Endothelial cell of umbilical vein (primary cell): ENCODE measurements around the gene KIF22. TPM values are rescaled to one million over a fixed set of nuclear protein-coding genes. Genes with fewer than 3 reads are reported as not detected.
"Not testable (repeated sequence)": the region's sequence is repeated elsewhere in the genome, so short reads cannot be mapped to it uniquely, and the experiment has no call there.

ENCODE experiments used
- BruUV-seq: library from RNA; stranded (reverse); fragments of 400-500 nt; replicated peaks from 2 replicates; lab custom pipeline; 2021; lab: Mats Ljungman, UMichigan
- CTCF ChIA-PET: fragments of 300-600, 350-600 bp; sonication (Branson Sonifier 250); formaldehyde crosslinking; loops from one replicate; lab custom pipeline; 2021; ENCODE audit warnings: antibody characterized with exemption, inconsistent platforms; lab: Charles Lee
- POLR2A ChIA-PET: fragments of 300-600, 350-600 bp; sonication (Branson Sonifier 250); formaldehyde crosslinking; loops from one replicate; lab custom pipeline; 2021; ENCODE audit warnings: antibody characterized with exemption, inconsistent platforms; lab: Charles Lee
- DNase-seq: peaks from one replicate; pipeline ENCODE4 v3.0.0-alpha.2; 2011; ENCODE audit warnings: low read depth, low spot score
- FAIRE-seq: peaks from 2 replicates; lab custom pipeline; 2011; peaks lifted over from hg19 to GRCh38; lab: Jason Lieb, UNC
- H2AFZ ChIP-seq: 2 replicates; pipeline ENCODE4 v1.6.0; 2012; ENCODE audit warnings: low read depth, low read length, control low read depth, inconsistent platforms
- H3K27ac ChIP-seq: 2 replicates; pipeline ENCODE4 v1.5.1; 2011; ENCODE audit warnings: low read depth, mild to moderate bottlenecking, control low read depth, low read length, moderate library complexity; ENCODE audit not compliant: insufficient read depth
- H3K27me3 ChIP-seq, 2 experiments: 2 replicates each; pipeline versions ENCODE4 v1.6.0 to v1.6.1; 2011; ENCODE audit warnings: low read length in 2 of 2, mixed read lengths in 1 of 2; ENCODE audit not compliant: control insufficient read depth in 2 of 2, insufficient read depth in 2 of 2
- H3K36me3 ChIP-seq, 2 experiments: 2 replicates in 1 of 2; 3 replicates in 1 of 2; pipeline ENCODE4 v1.5.1; 2011; ENCODE audit warnings: low read length in 2 of 2, mild to moderate bottlenecking in 1 of 2, moderate library complexity in 1 of 2; ENCODE audit not compliant: control insufficient read depth in 2 of 2, insufficient read depth in 2 of 2; ENCODE audit errors: extremely low read depth in 1 of 2
- H3K4me1 ChIP-seq: 3 replicates; pipeline ENCODE4 v1.5.1; 2011; ENCODE audit warnings: mild to moderate bottlenecking, low read length; ENCODE audit not compliant: control insufficient read depth, insufficient read depth; ENCODE audit errors: extremely low read depth
- H3K4me2 ChIP-seq: 2 replicates; pipeline ENCODE4 v1.6.1; 2011; ENCODE audit warnings: low read length, control low read depth, mixed read lengths; ENCODE audit not compliant: insufficient read depth
- H3K4me3 ChIP-seq, 3 experiments: fragments of 200-600 bp in 1 of 3; sonication (generic), shearing (Covaris generic) in 1 of 3; replicated peaks in 1 of 3; 2 replicates each; pipeline ENCODE4 v1.5.1; 2011 to 2016; ENCODE audit warnings: control low read depth in 3 of 3, low read length in 3 of 3, mild to moderate bottlenecking in 2 of 3, inconsistent platforms in 1 of 3, low read depth in 1 of 3, moderate library complexity in 1 of 3; ENCODE audit not compliant: insufficient read depth in 1 of 3
- H3K79me2 ChIP-seq: 2 replicates; pipeline ENCODE4 v1.6.0; 2012; ENCODE audit warnings: low read length, inconsistent platforms; ENCODE audit not compliant: control insufficient read depth, insufficient read depth
- H3K9ac ChIP-seq: replicated peaks from 2 replicates; pipeline ENCODE3; 2011; ENCODE audit warnings: low read length, control low read depth; ENCODE audit not compliant: insufficient read depth; ENCODE audit errors: extremely low read depth
- H3K9me1 ChIP-seq: replicated peaks from 3 replicates; pipeline ENCODE4 v1.6.0; 2011; ENCODE audit warnings: mild to moderate bottlenecking, low read length; ENCODE audit not compliant: control insufficient read depth, insufficient read depth; ENCODE audit errors: extremely low read depth
- H3K9me3 ChIP-seq: replicated peaks from 2 replicates; pipeline ENCODE4 v1.5.1; 2012; ENCODE audit warnings: low read length, inconsistent platforms; ENCODE audit not compliant: control insufficient read depth, insufficient read depth
- H4K20me1 ChIP-seq: replicated peaks from 2 replicates; pipeline ENCODE3; 2011; ENCODE audit warnings: mild to moderate bottlenecking, low read length; ENCODE audit not compliant: control insufficient read depth, insufficient read depth; ENCODE audit errors: extremely low read depth
- JUN ChIP-seq: IDR thresholded peaks from 2 replicates; pipeline ENCODE4 v1.6.1; 2011; ENCODE audit warnings: borderline replicate concordance, low read depth; ENCODE audit not compliant: insufficient read length, insufficient read depth
- POLR2AphosphoS5 ChIP-seq: IDR thresholded peaks from 2 replicates; pipeline ENCODE4 v1.6.1; 2012; ENCODE audit warnings: low read depth, mild to moderate bottlenecking, control low read depth, low read length, moderate library complexity; ENCODE audit not compliant: insufficient read depth
- dilution Hi-C: fragments of 300-500 bp; cut with MboI; formaldehyde crosslinking; loops from one replicate; pipeline ENCODE4 v1.15.0; 2019; ENCODE audit warnings: low sequenced_read_pairs; ENCODE audit not compliant: extremely low pct_ligation_motif_present
- intact Hi-C: fragments of 100-400 bp; cut with micrococcal nuclease; formaldehyde crosslinking; loops from one replicate; pipeline ENCODE4 v1.10.0; 2022
- polyA plus RNA-seq, 4 experiments: library from polyadenylated mRNA; depleted of rRNA in 3 of 4; stranded (reverse) in 3 of 4; unstranded in 1 of 4; fragments of >200 nt; gene quantifications; 2 replicates each; pipeline versions ENCODE4 v1.2.1 to v1.2.3, GENCODE V29; 2011 to 2012; ENCODE audit warnings: missing spikeins in 1 of 4
- total RNA-seq: library from RNA; stranded (reverse); gene quantifications from 2 replicates; pipeline ENCODE4 v1.2.3, GENCODE V29; 2021
- TF ChIP-seq, protein P1 (sequence below), 2 donors: IDR thresholded peaks; 1 replicate in 1 of 2; 2 replicates in 1 of 2; pipeline ENCODE4 v1.5.1; 2011; ENCODE audit warnings: low read length in 2 of 2, mild to moderate bottlenecking in 2 of 2, moderate library complexity in 2 of 2, control low read depth in 1 of 2, inconsistent platforms in 1 of 2, low read depth in 1 of 2; ENCODE audit not compliant: insufficient read depth in 1 of 2; ENCODE audit errors: extremely low read depth in 1 of 2
- TF ChIP-seq, protein P2 (sequence below): IDR thresholded peaks from 2 replicates; pipeline ENCODE4 v1.6.1; 2011; ENCODE audit not compliant: insufficient read depth, insufficient read length

Gene KIF22
- total and polyA plus RNA-seq, 2 donors (not counting 3 experiments of a cell fraction or from before 2014, with no cell fraction given), result 67.3 to 90.0 TPM

DNA sequence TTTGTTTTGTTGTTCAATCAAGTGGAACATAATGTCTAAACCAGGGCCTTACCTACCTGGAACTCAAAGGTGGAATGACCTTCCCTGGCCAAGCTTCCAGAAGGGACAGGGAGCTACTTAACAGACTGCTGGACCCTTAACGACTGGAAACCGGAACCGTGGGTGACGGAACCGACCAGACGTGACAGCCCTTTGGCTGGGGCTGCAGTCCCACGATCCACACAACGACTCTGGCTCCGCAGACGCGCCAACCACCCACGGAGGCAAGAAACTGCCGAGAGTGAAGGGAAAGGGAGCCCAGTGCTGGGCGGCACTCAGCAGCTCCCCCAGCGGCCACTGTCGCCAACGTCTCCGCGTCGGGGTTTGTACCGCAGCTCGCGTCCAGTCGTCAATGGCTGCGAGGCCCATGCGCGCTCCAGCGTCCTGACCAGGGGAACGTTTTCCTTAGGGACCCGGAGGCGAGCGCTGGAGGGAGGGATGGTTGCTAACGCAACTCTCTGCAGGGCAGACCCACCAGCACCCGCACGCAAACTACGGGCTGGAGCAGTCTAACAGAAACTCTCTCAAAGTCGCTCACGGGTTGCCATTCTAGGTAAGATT, 5.5 kb upstream of the KIF22 start:
- BruUV-seq, result no TSS peak
- peak overlapping the region; percentile 77 for H3K4me2 ChIP-seq
- FAIRE-seq (peak; percentile 98), DNase-seq (peak; percentile 76)
- H3K27me3 ChIP-seq, result peaks cover 7 to 16% of the 10 kb centered on the region in 2 experiments
- TF ChIP-seq, protein P1, sequence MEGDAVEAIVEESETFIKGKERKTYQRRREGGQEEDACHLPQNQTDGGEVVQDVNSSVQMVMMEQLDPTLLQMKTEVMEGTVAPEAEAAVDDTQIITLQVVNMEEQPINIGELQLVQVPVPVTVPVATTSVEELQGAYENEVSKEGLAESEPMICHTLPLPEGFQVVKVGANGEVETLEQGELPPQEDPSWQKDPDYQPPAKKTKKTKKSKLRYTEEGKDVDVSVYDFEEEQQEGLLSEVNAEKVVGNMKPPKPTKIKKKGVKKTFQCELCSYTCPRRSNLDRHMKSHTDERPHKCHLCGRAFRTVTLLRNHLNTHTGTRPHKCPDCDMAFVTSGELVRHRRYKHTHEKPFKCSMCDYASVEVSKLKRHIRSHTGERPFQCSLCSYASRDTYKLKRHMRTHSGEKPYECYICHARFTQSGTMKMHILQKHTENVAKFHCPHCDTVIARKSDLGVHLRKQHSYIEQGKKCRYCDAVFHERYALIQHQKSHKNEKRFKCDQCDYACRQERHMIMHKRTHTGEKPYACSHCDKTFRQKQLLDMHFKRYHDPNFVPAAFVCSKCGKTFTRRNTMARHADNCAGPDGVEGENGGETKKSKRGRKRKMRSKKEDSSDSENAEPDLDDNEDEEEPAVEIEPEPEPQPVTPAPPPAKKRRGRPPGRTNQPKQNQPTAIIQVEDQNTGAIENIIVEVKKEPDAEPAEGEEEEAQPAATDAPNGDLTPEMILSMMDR (IDR thresholded peaks at IDR 0.05; ENCODE audit: extremely low read depth in 1 of 2, insufficient read depth in 1 of 2, low read depth in 1 of 2, low read length in 2 of 2), result peak; percentile 91 to 98
- TF ChIP-seq POLR2AphosphoS5, result peak; percentile 17
- TF ChIP-seq JUN, result no peak
- TF ChIP-seq, protein P2, sequence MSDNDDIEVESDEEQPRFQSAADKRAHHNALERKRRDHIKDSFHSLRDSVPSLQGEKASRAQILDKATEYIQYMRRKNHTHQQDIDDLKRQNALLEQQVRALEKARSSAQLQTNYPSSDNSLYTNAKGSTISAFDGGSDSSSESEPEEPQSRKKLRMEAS, result no peak
- peaks cover 10% of the 10 kb centered on the region for H3K4me1 ChIP-seq
- no peaks in the 10 kb centered on the region for H3K79me2 ChIP-seq
- H3K36me3 ChIP-seq, result no peaks in the 10 kb centered on the region
- H3K27ac ChIP-seq, result no peak overlapping the region
- no peaks in the 10 kb centered on the region for H3K9me1 ChIP-seq
- dilution Hi-C loops, result no loop called here
- ChIA-PET POLR2A (no interaction called here), CTCF (interaction anchor here (0.7 to 4.6 kb wide), 29 partner anchors 10 to 247 kb away, joined by 3 to 30 read pairs (median 4); partner anchors contain the start of genes PAGR1 and SEZ6L2)
- no peaks in the 10 kb centered on the region for H3K9me3 ChIP-seq
- peak overlapping the region; percentile 84 for H2AFZ ChIP-seq
- H3K4me3 ChIP-seq, result peak overlapping the region in 1 of 3 experiments; percentile 5
- no peak overlapping the region for H3K9ac ChIP-seq
- intact Hi-C loops, result no loop called here
- no peaks in the 10 kb centered on the region for H4K20me1 ChIP-seq

DNA sequence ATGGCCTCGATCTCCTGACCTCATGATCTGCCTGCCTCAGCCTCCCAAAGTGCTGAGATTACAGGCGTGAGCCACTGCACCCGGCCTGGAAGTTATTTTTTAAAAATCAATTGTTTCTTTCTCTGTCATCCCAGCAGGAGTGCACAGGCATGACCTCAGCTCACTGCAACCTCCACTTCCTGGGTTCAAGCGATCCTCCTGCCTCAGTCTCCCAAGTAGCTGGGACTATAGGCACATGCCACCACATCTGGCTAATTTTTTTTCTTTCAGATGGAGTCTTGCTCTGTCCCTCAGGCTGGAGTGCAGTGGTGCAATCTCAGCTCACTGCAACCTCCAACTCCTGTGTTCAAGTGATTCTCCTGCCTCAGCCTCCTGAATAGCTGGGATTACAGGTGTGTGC, 3.4 kb upstream of the KIF22 start:
- peaks cover 22% of the 10 kb centered on the region for H3K4me1 ChIP-seq
- H3K27me3 ChIP-seq, H3K9ac ChIP-seq, H2AFZ ChIP-seq, dilution Hi-C loops, POLR2A ChIA-PET, H3K4me3 ChIP-seq, H4K20me1 ChIP-seq, intact Hi-C loops, BruUV-seq, H3K36me3 ChIP-seq, DNase-seq, H3K9me1 ChIP-seq, H3K4me2 ChIP-seq, H3K27ac ChIP-seq, FAIRE-seq, H3K9me3 ChIP-seq: not testable (repeated sequence)
- CTCF ChIA-PET, result interaction anchor here (4.6 kb wide), 1 partner anchor 61 kb away, joined by 30 read pairs; no protein-coding TSS in a partner anchor
- peaks cover 16% of the 10 kb centered on the region for H3K79me2 ChIP-seq
